Measurements from ENCODE around the gene ACVRL1.
A peak's percentile ranks its signal among the peaks of the same experiment; 100 is the strongest.

Gene ACVRL1

DNA sequence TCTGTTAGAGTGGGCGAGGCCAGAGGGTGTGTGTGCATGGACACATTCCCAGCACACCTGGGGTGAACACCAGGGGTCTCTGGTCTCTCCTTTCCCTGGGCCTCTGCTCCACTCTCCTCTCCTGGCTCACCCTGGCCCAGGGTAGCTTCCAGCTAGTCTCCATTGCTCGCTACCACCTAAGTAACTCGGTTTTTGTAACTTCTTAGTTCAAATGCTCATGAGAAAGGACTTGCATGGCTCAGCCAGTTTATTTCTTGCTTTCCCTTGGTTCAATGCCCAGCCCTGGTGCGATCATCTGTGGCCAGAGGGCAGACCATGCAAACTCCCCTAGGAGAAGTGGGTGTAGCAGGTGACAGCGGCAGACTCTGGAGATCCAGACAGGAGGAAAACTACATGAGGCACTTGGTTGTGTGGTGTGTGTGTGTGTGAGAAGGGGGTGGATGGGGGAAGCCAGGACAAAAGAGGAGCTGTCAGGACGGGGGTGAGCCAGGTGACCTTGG lies 35.2 kb downstream of the ACVRL1 start:
- no peak for DNase-seq (ENCODE audit: low read depth)

DNA sequence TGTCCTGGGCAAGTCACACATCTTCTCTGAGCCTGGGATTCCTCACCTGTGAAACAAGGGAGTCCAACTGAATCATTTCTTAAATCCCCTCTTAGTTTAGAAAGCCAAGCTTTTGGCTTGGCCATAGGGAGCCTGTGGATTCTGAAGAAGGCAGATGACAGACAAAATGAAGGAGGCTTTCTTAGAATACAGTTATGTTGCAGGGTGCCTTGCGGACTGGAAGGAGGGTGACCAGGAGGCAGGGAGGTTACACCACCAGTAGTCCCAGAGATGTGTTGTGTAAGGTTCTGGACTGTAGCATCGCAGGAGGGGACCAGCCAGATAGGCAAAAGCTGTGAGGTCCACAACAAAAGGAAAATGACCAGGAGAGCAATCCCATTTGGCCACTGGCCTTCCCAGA lies 36.0 kb downstream of the ACVRL1 start:
- DNase-seq (ENCODE audit: low read depth), result no peak

DNA sequence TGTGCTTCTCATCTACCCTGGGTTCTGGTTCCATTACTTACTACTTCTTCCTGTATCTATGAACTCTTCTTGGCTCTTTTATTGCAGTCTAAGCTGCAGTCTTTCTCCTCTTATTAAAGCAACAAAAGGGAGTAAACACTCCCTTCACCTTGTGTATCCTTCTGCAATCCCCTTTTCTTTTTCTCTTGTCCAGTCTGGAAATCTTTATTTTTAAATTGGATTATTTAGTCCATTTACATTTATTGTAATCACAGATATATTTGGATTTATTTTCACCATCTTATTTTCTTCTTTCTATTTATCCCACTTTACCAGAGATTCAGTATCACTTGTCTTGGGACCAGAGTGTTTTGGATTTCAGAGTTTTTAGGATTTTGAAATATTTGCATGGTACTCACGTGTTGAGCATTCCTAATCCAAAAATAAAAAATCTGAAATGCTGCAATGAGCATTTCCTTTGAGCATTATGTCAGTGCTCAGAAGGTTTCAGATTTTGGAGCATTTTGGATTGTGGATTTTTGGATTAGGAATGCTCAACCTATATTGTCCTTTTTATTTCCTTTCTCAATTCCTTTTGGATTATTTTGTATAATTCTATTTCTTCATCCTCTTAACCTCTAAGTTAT lies 37.4 kb downstream of the ACVRL1 start:
- no peak for DNase-seq (ENCODE audit: low read depth)

DNA sequence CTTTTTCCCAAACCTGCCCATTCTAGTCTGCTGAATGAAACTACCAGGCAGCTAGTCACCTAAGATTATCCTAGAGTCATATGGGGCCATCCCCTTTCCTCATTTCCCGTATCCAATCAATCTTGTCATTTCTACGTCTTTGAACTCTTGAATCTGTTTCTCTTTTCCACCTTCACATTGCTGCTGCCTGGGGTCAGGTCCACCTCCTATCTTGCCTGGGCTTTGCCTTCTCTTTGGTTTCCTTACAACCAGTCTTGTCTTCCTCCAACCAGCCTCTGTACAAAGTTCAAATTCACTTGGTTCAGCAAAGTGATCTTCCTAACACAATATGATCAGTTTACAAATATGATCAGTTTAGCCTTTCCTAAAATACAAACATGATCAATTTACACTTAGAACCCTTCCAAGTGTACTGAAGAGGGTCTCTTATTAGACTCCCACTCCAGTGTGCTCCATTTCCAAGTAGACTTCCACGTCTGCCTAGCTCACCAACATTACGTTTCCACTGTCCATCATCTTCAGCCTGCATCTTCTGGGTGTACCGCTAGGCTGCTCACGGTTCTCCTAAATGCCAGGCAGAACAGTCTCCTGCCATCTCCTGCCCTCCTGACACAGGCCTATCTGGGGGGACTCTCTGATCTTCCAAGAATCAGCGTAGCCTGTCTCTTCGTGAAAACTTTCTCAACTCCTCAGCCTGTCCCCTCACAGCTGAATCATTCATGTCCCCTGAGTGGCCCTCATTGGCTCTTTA lies 40.1 kb downstream of the ACVRL1 start:
- DNase-seq (ENCODE audit: low read depth), result no peak

DNA sequence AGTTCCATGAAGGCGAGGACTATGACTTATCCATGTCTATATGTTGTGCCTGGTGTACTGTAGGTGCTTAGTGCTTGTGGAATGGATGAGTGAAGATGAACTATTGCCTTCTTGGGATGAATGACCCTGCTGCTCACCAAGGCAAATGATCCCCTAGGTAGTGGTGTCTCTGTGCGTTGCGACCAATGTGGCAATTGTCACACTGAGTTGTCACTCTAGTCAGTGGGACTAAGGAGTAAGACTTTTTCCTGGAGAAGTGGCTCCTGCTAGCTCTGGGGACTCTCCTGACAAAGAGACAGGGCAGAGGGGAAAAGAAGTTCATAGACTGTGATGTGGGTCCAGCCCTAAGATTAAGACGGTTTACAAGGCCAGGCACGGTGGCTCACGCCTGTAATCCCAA lies 40.8 kb downstream of the ACVRL1 start:
- no peak for DNase-seq (ENCODE audit: low read depth)

DNA sequence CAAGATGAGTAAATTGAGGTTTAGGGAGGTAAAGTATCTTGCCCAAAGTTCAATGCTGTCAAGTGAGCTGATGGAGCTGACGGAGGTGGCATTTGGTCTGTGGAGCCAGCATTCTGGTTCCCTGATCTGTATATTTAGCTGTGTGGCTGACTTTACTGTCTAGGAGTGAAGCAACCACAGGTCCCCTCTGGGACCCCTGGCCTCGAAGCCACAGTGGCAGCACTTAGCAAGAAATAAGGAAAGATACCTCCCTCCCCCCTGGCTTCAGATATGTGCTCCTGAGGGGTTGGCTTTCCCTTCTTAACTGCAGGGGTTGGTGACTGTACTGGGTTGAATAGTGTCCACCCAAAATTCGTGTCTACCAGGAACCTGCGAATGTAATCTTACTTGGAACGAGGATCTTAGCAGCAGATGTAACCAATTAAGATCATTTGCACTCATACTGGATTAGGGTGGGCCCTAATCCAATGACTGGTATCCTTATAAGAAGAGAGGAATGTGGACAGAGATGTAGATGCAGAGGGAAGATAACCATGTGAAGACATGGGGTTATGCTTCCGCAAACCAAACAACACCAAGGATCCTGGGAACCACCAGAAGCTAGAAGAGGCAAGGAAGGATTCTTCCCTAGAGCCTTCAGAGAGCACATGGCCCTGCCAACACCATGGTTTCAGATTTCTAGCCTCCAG lies 42.2 kb downstream of the ACVRL1 start:
- no peak for DNase-seq (ENCODE audit: low read depth)

DNA sequence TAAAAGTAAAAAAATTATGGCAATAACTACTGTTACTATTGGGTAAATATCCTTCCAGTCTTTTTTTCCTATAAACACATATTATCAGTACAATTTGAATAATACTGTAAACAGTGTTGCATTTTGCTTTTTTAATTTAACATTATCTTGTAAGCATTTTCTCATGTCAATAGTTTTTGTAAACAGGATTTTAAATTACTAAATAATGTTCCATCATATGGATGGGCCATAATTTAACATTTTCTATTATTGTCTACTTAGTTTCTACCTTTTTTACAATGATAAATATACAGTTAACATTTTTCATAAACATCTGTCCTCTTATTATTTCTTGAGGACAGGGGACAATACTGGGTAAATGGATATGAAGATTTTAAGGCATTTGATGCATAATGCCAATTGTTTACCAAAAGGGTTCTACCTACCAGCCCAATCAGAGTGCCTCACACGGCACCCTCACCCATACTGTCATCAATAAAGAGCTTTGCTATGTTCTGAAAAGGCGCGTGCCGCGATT lies 43.4 kb downstream of the ACVRL1 start:
- no peak for DNase-seq (ENCODE audit: low read depth)

DNA sequence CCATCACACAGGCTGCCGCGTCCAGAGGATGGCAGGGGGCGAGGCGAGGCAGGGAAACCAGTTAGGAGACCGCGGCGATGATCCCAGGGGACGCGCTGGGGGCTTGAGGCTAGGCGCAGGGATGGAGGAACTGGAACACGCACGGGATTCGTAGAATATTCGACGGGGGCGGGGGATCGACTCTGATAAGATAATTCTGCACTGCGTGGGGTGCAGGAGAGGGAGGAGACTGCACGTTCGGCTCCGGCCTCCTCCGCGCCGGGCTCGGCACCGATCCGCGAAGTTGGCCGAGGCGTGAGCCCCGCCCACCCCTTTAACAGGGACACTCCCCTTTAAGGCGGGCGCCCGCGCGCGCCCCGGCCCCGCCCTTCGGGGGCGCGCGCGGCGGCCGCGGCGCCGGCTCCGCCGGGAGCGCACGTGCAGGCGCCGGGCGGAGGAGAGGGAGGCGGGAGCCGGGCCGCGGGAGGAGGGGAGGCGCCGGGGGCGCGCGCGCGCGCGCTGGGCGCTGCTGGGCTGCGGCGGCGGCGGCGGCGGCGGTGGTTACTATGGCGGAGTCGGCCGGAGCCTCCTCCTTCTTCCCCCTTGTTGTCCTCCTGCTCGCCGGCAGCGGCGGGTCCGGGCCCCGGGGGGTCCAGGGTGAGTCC lies 44.0 kb downstream of the ACVRL1 start, which contains the start of gene ACVR1B:
Gene ACVR1B, plus strand, starts transcription at position 501 of the 644 bp plus-strand sequence. Its CDS starts 45 bp downstream, at position 546.
- peak; percentile 83 for DNase-seq (ENCODE audit: low read depth)

DNA sequence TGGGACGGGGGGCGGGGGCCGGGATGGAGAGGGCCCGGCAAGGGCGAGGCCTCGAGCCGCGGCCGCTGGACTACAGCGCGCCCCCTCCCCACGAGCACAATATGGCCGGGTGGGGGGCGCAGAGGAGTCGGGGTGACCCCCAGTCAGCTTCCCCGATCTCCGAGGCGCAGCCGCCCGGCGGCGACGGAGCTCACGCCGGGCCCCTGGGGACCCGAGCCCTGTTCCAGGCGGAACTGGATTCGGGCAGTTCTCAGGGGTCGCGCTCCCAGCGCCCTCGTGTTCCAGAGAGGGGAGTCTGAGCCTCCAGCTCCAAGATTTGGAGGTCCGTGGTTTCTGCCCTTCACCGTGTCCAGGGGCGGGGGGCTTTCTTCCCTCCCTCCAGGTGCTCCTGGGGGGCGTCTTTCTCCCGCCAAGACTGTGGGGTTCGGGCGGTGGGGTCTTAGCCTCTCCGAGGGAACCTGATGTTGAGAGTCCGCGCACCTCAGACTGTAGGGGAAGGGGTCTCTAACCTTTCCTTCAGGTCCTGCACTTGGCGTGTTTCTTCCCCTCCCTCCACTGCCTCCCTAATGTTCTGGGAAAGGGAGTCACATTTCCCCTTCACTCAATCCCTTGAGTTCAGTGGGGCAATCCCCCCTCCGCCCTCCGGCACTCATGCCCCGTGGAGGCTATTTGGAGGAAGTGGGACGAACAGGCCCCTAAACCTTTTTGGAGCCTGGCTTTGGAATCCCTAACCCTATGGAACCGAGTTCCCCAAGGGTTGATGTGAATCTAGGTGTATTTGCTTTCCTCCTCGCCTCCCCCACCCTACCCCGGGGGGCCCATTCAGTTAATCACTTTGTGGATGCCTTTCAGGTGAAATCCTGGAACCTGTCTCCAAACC lies 44.8 kb downstream of the ACVRL1 start:
- DNase-seq (ENCODE audit: low read depth), result no peak

DNA sequence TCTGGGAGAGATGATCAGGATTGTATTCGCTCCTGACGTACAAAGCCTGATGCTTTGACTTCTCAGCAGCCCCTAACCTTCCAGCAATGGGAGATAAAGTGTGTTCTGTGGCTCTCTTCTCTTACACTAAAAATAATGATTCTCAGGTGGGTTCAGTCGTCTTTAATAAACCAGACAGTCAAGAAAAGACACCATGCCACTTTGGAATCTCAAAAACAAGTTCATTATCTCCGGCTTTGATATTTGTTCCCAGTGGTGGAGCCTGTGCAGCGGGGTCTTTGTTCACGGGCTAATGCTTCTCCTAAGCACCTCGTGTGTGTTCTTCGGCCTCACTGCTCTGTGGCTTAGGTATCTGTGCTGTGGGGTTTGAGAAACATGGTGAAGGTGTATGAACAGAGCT lies 45.8 kb downstream of the ACVRL1 start:
- DNase-seq (ENCODE audit: low read depth), result no peak

DNA sequence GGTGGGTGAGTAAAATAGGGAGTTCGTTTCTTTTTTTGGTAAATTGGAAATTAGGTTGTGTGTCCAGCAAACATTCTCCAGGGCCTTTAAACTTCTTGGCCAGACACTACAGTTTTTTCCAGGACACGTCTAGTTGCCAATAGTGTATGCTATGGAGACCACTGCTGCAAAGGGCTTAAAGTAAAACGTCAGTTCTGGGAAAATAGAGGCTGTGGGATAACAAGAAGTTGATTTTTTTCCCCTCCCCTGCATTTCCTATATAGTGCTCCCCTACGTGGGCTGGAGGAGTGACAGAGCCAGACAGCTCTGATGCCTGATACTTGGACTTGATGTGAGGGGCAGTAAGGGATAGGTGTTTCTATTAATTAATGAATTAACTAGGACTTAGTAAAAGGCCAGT lies 46.6 kb downstream of the ACVRL1 start:
- no peak for DNase-seq (ENCODE audit: low read depth)

DNA sequence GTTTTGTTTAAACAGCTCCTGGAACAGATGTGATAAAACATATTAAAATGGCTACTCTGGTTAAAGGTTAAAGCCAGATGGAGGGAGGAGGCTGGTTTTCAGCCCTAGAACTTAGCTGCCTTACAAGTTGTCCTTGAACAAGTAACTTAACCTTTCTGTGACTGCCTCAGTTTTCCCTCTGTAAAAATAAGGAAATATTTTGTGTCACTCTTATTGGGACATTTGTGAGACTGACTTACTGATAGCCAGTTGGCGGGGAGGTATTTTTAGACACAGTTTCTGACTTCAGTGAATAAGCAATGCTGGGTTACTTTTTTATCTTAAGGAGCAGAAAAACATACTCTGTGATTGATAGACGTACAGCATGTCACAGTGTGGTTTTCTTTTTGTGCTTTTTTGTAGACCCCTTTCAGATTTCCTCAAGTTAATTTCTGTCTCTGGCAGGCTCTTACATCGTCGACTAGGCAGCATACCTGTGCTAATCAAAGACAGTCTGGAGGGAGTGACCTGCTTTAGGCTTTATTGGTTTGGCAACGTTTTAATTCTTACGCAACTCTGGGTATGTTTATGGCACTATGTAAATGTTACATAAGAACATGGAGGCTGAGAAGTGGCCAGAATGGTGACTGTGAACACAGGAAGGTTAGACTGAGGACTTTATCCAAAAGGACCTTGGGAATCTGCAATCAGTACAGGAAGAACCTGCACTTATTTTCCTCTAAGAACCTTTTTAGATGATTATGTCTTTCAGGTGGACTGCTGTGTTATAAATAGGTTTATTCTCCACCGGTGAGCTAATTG lies 47.5 kb downstream of the ACVRL1 start:
- DNase-seq (ENCODE audit: low read depth), result no peak

DNA sequence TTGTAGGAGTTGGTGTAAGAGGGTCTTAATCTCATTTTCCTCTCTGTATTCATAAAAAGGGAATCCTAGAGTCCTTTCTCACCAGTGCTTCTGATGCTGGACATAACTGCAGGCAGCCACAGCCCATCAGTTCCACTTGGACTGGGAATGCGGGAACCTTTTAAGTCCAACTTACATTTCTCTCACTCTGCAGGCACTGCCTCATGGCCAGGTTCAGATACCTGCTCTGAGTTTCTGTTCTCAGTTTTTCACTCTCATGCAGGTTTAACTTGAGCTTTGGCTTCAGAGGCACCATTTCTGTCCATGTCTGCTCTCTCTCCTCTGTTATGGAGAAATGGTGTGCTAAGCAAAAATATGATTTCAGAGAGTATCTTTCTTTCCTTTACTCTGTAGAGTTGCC lies 48.4 kb downstream of the ACVRL1 start:
- no peak for DNase-seq (ENCODE audit: low read depth)

DNA sequence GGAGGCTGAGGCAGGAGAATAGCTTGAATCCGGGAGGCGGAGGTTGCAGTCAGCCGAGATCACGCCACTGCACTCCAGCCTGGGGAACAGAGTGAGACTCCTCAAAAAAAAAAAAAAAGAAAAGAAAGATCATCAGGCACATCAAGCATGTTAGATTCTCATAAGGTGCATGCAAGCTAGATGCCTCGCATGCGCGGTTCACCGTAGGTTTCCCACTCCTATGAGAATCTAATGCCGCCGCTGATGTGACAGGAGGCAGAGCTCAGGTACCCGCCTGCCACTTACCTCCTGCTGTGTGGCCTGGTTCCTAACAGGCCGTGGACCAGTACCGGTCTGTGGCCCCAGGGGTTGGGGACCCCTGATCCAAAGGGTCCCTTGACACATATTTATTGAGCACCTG lies 51.2 kb downstream of the ACVRL1 start:
- no peak for DNase-seq (ENCODE audit: low read depth)

DNA sequence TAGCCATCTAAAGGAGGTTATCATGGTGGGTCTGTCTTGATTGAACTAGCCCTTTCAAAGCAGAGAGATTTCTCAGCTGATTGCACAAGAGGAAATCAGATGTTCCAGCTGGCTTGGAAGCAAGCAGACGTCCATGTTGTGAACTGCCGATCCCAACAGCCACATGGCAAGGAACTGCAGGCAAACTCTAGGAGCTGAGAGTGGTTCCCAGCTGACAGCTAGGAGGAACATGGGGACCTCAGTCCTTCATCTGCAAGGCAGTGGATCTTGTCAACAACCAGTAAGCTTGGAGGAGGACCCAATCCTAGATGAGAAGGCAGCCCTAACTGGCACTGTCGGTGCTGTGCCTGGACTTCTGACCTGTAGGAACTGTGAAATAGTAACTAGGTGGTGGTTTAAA lies 51.9 kb downstream of the ACVRL1 start:
- DNase-seq (ENCODE audit: low read depth), result no peak

DNA sequence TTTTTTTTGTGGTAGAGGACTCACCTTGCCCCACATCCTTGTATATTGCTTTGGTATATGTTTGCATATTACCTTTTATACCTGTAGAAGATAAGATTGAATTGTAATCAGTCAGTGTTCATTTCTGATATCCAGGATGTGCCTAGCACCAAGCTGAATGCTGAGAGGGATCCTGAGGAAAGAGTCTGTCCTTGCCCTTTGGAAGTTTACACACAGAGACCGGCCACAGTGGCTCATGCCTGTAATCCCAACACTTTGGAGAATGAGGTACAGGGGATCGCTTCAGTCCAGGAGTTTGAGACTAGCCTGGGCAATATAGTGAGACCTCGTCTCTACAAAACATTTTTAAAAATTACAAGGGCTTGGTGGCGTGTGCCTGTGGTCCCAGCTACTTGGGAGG lies 52.6 kb downstream of the ACVRL1 start:
- DNase-seq (ENCODE audit: low read depth), result no peak

DNA sequence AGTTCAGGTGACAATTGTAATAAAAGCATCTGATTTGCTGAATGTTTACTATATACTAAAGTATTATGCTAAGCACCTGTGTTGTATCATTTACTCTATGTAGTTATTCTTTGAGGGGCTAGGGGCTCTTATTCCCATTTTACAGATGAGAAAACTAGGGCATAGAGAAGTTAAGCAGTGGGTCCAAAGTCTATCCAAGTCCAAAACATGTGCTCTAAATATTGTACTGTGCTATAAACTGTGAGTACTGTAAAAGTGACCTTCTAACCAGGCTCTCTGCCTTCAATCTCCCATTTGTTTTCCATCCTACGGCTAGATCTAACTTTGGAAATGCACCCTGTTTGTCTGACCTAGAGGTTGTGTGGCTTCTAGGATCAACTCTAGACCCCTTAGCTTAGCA lies 53.2 kb downstream of the ACVRL1 start:
- no peak for DNase-seq (ENCODE audit: low read depth)

DNA sequence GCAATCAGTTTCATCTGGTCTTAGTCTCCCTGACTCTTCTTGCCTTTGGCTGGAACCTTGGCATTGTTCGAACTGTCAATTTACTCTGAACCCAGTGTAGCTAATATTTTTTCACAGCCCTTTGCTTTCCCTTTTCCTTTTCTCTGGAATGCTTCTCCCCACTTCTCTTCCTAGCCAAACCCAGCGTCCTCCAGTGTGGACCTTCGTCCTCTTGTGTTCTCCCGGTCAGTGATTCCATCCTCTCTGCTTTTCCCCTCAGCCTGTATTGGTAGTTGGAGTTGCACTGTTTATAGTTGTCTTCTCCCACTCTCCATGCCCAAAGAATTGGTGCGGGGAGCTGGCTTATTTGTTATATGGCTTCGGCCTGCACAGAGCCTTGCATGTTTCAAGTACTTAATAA lies 53.6 kb downstream of the ACVRL1 start:
- no peak for DNase-seq (ENCODE audit: low read depth)

DNA sequence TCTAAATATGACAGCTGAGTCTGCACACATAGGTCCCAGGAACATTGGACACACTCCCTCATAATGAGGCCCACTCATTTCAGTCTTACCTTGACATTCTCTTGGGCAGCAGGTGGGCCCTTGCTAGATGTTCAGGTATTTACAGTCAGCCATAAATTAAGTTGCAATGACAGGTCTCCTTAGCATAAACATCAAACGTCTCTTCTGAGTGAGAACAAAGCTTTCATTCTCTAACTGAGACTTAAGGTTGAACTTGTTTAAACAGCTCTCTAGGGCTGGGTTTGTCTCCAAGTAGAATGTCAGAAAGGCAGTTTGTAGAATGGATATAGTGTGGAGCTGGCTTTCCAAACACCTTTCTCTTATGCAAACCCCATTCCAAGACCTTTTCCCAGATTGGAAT lies 54.5 kb downstream of the ACVRL1 start:
- DNase-seq (ENCODE audit: low read depth), result no peak

DNA sequence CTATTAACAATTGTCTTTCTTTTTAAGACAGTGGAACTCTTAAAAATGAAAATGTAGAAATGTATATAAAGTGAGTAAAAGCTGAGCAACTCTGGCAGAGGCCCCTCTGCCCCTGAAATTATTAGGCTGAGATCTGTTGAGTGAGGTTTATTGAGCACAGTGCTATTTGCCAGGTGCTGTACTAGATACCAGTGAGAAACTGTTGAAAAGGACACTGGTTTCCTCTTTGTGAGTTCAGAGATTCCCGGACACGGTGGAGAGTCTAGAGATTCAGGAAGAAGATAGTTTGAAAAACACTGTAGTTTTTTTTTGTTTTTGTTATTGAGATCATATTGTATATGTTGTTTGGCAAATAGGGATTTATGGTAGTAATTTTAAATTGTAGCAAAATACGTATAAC lies 55.4 kb downstream of the ACVRL1 start:
- DNase-seq (ENCODE audit: low read depth), result no peak

DNA sequence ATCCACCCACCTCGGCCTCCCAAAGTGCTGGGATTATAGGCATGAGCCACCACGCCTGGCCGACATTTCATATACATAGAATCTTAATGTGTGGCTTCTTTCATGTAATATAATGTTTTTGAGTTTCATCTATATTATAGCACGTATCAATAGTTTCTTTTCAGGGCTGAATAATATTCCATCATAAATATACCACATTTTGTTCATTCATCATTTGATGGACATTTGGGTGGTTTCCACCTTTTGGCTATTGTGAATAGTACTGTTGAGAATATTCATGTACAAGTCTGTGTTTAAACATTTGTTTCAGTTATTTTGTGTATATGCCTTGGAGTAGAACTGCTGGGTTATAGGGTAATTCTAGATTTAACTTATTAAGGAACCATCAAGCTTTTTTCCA lies 56.2 kb downstream of the ACVRL1 start:
- DNase-seq (ENCODE audit: low read depth), result no peak

Measured in activated gamma-delta T cell treated with anti-CD3 and anti-CD28 coated beads, Interleukin-2, amount 50 U/mL, for 16 hours (primary cell).